Activated CD8-positive, alpha-beta memory T cell treated with anti-CD3 and anti-CD28 coated beads, Interleukin-2, amount 50 U/mL, for 24 hours (primary cell): ENCODE data around the gene NR3C2.

Experiments
- DNase-seq: peaks from one replicate; pipeline ENCODE4 v3.0.0-alpha.2; 2020; ENCODE audit errors: extremely low read depth

The NR3C2 gene

GRCh38 chr4:148435654-148436406 is 6.4 kb downstream of the NR3C2 start:
- no peak for DNase-seq

DNA sequence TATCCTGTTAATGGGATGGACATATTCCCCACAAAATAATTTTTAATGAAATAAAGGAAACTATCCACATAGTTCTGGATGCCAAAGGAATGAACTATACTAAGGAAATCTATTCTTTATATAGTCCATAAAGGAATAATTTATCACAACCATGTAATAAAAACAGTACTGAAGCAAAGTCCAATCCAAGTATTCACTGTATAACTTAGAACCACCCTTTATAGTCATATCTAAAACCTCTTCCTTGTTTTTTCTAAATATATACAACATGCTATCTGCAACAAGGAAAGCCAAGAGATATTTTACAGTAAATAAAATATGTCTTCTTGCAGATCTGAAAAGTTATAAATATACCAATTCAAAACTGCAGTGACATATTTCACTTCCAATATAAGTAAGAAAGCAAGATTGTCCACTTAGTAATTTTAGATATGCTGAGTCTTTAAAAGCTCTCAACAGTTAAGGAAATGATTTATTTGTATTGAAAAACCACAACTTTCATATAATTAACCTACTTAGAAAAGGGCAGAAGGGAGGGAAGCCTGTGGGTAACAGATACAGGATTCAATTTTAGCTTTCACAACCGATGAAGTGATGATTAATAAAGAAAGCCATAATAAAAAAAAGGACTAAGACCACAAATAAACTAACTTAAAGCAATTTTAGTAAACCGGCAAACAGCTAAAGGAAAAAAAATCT is 8.0 kb downstream of the NR3C2 start:
- no peak for DNase-seq

GRCh38 chr4:148431401-148431800 is 10.8 kb downstream of the NR3C2 start:
- DNase-seq = no peak

- no peak for DNase-seq
Observed at GRCh38 chr4:148430854-148431253, 11.4 kb downstream of the NR3C2 start.

DNA sequence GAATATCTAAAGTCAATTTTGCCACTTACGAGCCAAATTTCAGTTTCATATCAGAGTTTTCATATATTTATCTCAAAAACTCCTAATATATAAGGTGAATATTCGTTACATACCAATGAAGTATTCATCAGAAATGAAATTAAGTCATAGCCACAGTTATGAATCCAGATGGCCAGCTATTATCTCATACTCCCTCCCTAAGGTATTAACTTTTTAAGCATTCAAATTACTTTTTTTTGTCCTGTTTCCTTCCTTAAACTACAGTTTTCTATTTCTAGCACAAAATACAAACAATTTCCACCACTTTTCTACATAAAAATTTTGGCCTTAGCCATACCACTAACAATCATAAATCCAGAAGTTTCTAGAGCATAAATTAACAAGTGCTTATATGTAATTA is 13.0 kb downstream of the NR3C2 start:
- no peak for DNase-seq

DNA sequence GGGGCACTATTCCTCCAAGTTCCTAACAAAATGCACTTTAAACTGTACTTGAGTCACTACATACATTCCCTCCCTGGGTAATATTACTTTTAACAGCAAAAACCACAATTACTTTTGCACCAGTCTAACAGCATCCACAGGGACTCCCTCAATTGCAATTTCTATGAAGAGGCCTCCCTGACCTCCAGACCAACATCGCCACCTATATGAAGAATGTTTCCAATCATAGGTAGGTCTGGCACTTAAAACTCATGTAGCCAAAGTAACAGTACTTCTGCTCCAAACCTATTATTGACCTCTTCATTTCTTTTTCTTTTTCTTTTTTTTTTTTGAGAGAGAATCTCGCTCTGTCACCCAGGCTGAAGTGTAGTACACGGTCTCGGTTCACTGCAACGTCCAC is 15.6 kb downstream of the NR3C2 start:
- DNase-seq = no peak

DNA sequence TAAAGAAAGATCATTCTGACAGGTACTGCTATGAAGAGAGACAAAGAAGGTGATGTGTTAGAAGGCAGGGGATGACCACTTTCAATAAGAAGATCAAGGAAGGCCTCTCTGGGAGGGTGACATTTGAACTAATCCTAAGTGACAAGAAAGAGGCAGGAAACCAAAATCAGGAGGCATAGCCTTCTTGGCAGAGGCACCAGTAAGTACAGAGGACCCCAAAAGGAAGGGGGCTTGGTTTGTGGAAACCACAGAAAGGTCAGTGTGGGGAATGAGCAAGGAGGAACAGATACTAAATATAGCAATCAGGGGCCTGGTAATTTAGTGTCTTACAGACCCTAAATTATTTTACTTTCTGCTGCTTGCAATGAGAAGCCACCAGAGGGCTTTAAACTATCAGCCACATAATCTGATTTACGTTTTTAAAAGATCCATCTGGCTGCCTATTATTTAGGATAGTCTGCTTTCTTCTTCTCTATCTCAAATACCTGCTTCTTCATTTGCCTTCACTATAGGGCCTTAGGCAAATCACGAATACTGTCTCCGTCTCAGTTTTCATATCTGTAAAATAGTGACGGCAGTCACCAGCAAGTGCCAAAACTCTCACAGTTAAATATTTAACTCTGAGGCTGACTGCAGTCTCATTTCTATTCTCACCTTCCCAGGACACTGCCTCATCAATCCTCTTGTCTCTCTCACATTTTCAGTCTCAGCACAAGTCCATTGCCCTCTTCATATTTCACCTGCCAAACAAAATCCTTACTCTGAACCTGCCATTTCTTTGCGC is 16.7 kb downstream of the NR3C2 start:
- DNase-seq = no peak

- no peak for DNase-seq
Observed at GRCh38 chr4:148420397-148420796, 21.8 kb downstream of the NR3C2 start.

GRCh38 chr4:148415500-148415899 is 26.7 kb downstream of the NR3C2 start:
- no peak for DNase-seq

DNA sequence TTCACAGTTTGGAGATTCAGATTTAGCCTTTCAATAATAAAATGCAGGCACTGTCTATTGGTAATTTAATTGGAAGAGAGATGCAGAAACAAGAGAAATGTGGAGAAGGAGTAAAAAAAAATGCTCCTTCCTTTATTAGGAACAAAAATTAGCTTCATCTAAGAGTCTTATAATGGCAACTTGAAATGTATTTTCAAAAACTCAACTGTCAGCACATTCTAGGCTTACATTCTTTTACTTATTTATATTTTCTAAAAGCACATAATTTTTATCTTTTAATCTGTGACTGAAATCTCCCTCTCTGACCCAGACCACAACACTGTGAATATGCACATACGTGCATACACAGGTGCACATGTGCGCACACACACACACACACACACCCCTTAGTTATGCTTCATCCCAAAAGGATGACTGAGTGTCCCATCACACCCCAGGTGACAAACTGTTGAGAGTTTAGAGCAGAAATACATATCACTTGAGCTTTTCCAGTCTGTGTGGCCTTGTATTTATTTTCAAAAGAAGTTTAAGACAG is 29.7 kb downstream of the NR3C2 start:
- no peak for DNase-seq

DNA sequence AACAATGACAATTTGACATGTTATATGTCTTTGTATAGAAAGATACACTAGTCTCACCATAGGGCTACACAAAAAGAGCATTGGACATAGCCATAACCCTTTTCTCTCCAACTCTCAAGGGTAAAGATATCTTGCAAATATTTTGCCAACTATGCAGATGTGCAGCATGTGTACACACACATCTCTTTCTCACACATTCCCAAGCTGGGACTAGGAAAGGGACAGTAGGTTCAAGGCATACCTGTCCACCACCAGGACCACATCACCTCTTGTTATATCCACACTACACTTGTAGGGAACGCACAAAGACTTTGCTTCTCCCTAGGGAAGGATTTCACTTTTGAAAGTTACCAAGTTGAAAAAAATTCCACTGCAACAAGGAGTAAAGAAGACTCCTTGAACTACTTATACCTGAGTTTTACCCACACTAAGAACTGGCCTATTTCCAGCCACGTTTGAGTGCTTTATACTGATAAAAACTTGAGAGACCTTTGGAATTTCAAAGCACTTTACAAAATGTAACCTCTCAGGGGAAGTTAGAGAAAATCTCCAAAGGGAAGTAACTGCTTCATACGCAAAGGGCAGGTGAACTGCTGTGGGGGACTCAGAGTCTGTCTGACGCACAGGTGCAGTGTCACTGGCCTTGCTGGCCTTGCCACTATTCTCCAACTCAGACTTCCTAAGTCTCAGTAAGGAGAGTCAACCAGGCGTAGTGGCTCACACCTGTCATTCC is 36.9 kb downstream of the NR3C2 start:
- DNase-seq = no peak

DNA sequence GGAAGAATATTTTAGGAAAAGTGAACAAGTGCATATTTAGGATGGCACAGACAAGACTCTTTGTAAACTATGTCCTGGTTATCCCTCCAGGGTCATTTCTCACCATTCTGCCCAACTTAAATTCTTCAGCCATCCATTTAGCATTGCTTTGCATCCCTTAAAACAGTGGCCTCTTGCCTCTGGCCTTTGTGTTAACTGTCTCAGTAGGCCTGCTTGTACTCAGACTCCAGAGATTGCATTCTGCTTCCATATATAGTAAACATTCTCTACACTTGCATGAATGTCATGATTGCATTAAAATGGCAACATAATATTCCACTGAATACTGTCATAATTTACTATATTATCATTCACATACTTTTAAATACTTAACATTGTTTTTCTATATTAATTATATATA is 43.2 kb downstream of the NR3C2 start:
- DNase-seq = no peak

- DNase-seq = no peak
Observed at GRCh38 chr4:148397771-148398170, 44.4 kb downstream of the NR3C2 start.

DNA sequence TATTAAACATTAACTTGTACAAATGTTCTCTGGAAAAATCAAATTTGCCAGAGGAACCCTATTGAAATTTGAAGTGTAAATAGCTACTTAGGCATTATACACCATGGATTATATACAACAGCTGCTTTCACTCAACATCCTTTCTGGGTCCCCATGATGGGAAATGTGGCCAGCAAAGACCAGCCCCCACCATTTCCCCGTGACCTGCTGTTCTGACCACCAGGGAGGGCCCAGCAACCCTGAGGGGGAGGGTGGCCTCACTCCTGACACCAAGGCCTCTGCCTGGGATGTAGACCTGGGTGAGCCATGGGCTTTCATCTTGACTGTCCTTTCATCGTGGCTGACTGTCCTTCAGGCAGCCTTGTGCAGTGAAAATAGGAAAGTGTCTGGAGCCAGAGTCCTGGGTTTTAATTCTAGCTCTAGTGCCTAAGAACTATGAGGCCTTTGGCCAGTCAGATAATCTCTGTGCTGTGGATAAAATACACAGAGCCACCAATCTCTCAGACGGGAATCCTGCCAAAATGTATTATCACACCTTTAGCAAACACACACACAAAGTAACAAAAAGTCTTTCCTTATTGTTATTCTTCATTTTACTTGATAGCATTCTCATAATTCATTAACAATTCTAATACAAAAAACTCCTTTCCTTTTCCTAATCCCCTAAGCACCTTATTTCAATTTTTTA is 45.1 kb downstream of the NR3C2 start:
- no peak for DNase-seq

DNA sequence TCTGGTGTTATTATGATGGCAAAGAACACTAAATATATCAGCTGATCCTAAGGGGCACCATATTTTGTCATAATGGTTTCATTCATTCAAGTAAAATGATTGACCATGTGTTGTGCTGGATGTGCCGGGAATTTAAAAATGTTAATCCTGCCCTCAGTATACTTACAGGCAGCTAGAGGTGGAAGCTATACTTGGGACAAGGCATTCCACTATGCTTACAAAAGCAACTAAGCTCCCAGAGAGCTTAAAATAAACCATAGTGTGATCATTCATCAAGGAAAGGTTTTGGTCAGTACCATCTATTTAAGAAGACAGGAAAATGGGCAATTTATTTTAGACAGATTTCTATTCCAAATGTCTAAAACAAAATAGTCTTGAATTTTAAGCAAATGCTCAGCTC is 46.4 kb downstream of the NR3C2 start:
- DNase-seq = no peak

- DNase-seq = no peak
Observed at GRCh38 chr4:148391056-148391455, 51.2 kb downstream of the NR3C2 start.

- no peak for DNase-seq
Observed at GRCh38 chr4:148390311-148390710, 51.9 kb downstream of the NR3C2 start.

DNA sequence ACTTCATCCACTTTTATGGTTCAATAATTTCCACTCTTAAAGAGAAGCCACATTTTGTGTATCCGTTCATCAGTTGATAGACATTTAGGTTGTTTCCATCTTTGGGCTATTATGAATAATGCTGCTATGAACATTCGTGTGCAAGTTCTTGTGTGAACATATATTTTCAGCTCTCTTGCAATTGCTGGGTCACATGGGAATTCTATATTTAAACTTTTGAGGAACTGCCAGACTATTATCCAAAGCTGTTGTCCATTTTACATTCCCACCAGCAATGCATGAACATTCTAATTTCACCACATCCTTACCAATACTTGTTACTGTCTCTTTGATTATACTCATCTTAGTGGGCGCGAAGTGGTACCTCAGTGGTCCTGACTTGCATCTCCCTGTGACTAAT is 61.9 kb downstream of the NR3C2 start:
- no peak for DNase-seq

- no peak for DNase-seq
Observed at GRCh38 chr4:148376151-148376550, 66.1 kb downstream of the NR3C2 start.

DNA sequence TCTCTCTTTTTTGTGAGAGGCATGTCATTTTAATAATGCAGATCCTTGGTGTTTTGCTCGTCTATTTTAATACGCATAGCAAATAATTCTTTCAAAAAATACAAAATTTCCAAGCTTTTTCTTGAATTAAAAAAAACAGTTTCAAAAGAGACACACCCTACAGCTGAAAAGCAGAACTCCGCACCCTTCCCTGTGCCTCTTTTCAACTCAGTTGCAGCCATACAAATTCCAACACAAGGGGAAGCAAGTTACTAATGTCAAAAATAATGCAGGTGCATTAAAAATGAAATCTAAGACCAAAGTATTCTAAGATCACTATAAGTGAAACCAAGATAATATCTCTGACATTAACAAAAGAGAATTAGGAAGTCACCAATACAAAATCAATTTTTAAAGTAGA is 66.6 kb downstream of the NR3C2 start:
- no peak for DNase-seq

DNA sequence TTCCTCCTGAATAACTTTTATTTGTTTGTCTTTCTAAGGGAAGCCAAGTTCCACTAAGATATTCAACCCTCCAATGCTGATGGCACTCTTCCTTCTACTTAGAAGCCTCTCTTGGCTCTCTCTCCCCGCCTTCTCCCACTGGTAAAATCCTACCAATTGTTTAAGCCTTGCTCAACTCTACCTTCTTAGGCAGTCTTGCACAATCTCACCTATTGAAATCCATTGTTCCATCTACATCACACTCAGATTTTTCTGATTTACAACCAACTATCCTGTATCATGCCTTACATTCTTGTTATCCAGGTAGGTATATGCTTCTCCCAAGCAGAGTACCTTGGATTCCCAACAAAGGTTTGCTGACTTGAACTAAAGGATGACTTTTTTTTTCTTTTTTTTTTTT is 69.1 kb downstream of the NR3C2 start:
- DNase-seq = no peak
